ENCODE measurements around the gene RANBP17.

The RANBP17 gene

DNA sequence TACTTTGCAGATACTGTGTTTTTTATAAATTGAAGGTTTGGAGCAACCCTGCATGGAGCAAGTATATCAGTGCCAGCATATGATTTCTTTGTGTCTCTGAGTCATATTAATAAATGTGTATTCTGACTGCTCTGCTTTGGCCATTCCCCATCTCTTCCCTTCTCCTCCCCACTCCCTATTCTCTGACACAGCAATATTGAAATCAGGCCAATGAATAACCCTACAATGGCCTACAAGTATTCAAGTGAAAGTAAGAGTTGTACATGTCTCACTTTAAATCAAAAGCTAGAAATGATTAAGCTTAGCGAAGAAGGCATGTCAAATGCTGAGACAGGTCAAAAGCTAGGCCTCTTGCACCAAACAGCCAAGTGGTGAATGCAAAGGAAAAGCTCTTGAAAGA lies 365.0 kb downstream of the RANBP17 start:
- Histone ChIP-seq H3K4me2 (ENCODE audit: low read length) (no peak overlapping the region), H3K27ac (ENCODE audit: low read depth, low read length) (no peak overlapping the region), H3K9me2 (replicated peaks; ENCODE audit: control insufficient read depth, low read length) (no peaks in the 10 kb centered on the region), H3K79me2 (ENCODE audit: control insufficient read depth, low read length) (no peaks in the 10 kb centered on the region), H3K4me3 (ENCODE audit: low read length) (no peak overlapping the region), H3K9me3 (ENCODE audit: control insufficient read depth, insufficient read depth, low read length) (no peaks in the 10 kb centered on the region), H3F3A (ENCODE audit: control insufficient read depth, insufficient read depth) (no peaks in the 10 kb centered on the region), H4K20me1 (ENCODE audit: control insufficient read depth, insufficient read depth, low read depth, low read length) (no peaks in the 10 kb centered on the region), H3K36me3 (ENCODE audit: control insufficient read depth, low read length) (no peaks in the 10 kb centered on the region), H3K27me3 (ENCODE audit: control insufficient read depth, low read length) (0 out of 2 replicates have a peak, but pooled peaks cover under 1% of the 10 kb centered on the region), H3K4me1 (ENCODE audit: control insufficient read depth, low read length) (no peaks in the 10 kb centered on the region)
- TF ChIP-seq CTCF (IDR thresholded peaks at IDR 0.05; ENCODE audit: low read depth, low read length, poor library complexity, severe bottlenecking), result no peak
- no peak for TF ChIP-seq EZH2phosphoT487 (IDR thresholded peaks at IDR 0.05; ENCODE audit: borderline replicate concordance, low read length)

DNA sequence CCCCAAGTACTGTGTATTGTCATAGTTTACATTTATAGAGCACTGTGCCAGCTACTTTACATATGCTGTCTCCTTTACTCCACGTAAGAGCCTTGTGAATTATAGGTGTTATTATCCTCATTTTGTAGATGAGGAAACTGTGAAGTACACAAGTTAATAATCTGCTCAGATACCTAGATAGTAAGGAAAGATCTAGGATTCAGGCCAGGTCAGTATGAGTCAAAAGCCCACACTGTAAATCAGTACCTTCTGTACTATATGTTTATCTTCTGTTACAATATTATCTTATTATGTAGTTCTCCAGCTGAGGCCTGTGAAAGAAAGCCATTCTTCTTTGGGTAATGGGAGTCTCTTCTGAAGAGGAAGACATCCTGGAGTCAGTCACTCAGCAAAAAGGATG lies 374.8 kb downstream of the RANBP17 start:
- H4K20me1 ChIP-seq (ENCODE audit: control insufficient read depth, insufficient read depth, low read depth, low read length), result no peaks in the 10 kb centered on the region
- H3K4me2 ChIP-seq (ENCODE audit: low read length), result no peak overlapping the region
- H3K27ac ChIP-seq (ENCODE audit: low read depth, low read length), result no peak overlapping the region
- H3K4me3 ChIP-seq (ENCODE audit: low read length), result no peak overlapping the region
- no peaks in the 10 kb centered on the region for H3K4me1 ChIP-seq (ENCODE audit: control insufficient read depth, low read length)
- TF ChIP-seq CTCF (IDR thresholded peaks at IDR 0.05; ENCODE audit: low read depth, low read length, poor library complexity, severe bottlenecking) (no peak), EZH2phosphoT487 (IDR thresholded peaks at IDR 0.05; ENCODE audit: borderline replicate concordance, low read length) (no peak)
- no peaks in the 10 kb centered on the region for H3K9me2 ChIP-seq (replicated peaks; ENCODE audit: control insufficient read depth, low read length)
- no peaks in the 10 kb centered on the region for H3F3A ChIP-seq (ENCODE audit: control insufficient read depth, insufficient read depth)
- no peaks in the 10 kb centered on the region for H3K36me3 ChIP-seq (ENCODE audit: control insufficient read depth, low read length)
- peaks cover 6% of the 10 kb centered on the region; the same call in 1 of the 2 replicates for H3K27me3 ChIP-seq (ENCODE audit: control insufficient read depth, low read length)
- H3K79me2 ChIP-seq (ENCODE audit: control insufficient read depth, low read length), result no peaks in the 10 kb centered on the region
- H3K9me3 ChIP-seq (ENCODE audit: control insufficient read depth, insufficient read depth, low read length), result no peaks in the 10 kb centered on the region

- H3F3A ChIP-seq (ENCODE audit: control insufficient read depth, insufficient read depth), result no peaks in the 10 kb centered on the region
Observed at GRCh38 chr5:171242521-171242920, 380.7 kb downstream of the RANBP17 start.

More at GRCh38 chr5:171242521-171242920, 380.7 kb downstream of the RANBP17 start:
- no peak overlapping the region for H3K27ac ChIP-seq (ENCODE audit: low read depth, low read length)
- no peaks in the 10 kb centered on the region for H3K36me3 ChIP-seq (ENCODE audit: control insufficient read depth, low read length)
- no peaks in the 10 kb centered on the region for H3K79me2 ChIP-seq (ENCODE audit: control insufficient read depth, low read length)
- no peaks in the 10 kb centered on the region for H3K9me2 ChIP-seq (replicated peaks; ENCODE audit: control insufficient read depth, low read length)
- no peaks in the 10 kb centered on the region for H3K4me1 ChIP-seq (ENCODE audit: control insufficient read depth, low read length)
- no peaks in the 10 kb centered on the region for H3K9me3 ChIP-seq (ENCODE audit: control insufficient read depth, insufficient read depth, low read length)
- 0 out of 2 replicates have a peak, but pooled peaks cover 3% of the 10 kb centered on the region for H3K27me3 ChIP-seq (ENCODE audit: control insufficient read depth, low read length)
- no peak overlapping the region for H3K4me2 ChIP-seq (ENCODE audit: low read length)
- TF ChIP-seq EZH2phosphoT487 (IDR thresholded peaks at IDR 0.05; ENCODE audit: borderline replicate concordance, low read length) (no peak), CTCF (IDR thresholded peaks at IDR 0.05; ENCODE audit: low read depth, low read length, poor library complexity, severe bottlenecking) (no peak)
- no peak overlapping the region for H3K4me3 ChIP-seq (ENCODE audit: low read length)
- H4K20me1 ChIP-seq (ENCODE audit: control insufficient read depth, insufficient read depth, low read depth, low read length), result no peaks in the 10 kb centered on the region

Measured in DOHH2 (cell line).